ENCODE measurements around the gene STAB1. TPM values are rescaled to one million over a fixed set of nuclear protein-coding genes. Genes with fewer than 3 reads are reported as not detected.

Gene STAB1
- total RNA-seq, 1 donor from 2014 or later = 67.3 TPM

- H3K4me1 ChIP-seq (ENCODE audit: control insufficient read depth in 3 of 3, insufficient read depth in 3 of 3, low read length in 3 of 3) = peaks cover 3 to 10% (median 7%) of the 10 kb centered on the region in 3 donors
- peaks cover 32 to 44% (median 33%) of the 10 kb centered on the region in 3 donors for H3K36me3 ChIP-seq (ENCODE audit: control insufficient read depth in 3 of 3, insufficient read depth in 3 of 3, low read length in 3 of 3)
Measured at GRCh38 chr3:52461874-52462273, 33.3 kb upstream of the STAB1 start.

GRCh38 chr3:52463416-52463815 lies 31.7 kb upstream of the STAB1 start:
- no peaks in the 10 kb centered on the region for H3K27me3 ChIP-seq (ENCODE audit: control insufficient read depth in 3 of 3, insufficient read depth in 3 of 3, low read length in 3 of 3)
- no peak overlapping the region for H3K4me3 ChIP-seq (ENCODE audit: low read length in 3 of 3)
- peaks cover 5 to 9% (median 7%) of the 10 kb centered on the region in 3 donors for H3K4me1 ChIP-seq (ENCODE audit: control insufficient read depth in 3 of 3, insufficient read depth in 3 of 3, low read length in 3 of 3)
- H3K9ac ChIP-seq (ENCODE audit: low read depth in 1 of 3, low read length in 3 of 3) = no peak overlapping the region
- H3K9me3 ChIP-seq (ENCODE audit: control insufficient read depth in 3 of 3, low read length in 3 of 3) = no peaks in the 10 kb centered on the region
- peaks cover 27 to 36% (median 31%) of the 10 kb centered on the region in 3 donors for H3K36me3 ChIP-seq (ENCODE audit: control insufficient read depth in 3 of 3, insufficient read depth in 3 of 3, low read length in 3 of 3)
- H3K27ac ChIP-seq (ENCODE audit: low read depth, low read length) = no peak overlapping the region

More at GRCh38 chr3:52461874-52462273, 33.3 kb upstream of the STAB1 start:
- H3K27ac ChIP-seq (ENCODE audit: low read depth, low read length) = no peak overlapping the region
- H3K9me3 ChIP-seq (ENCODE audit: control insufficient read depth in 3 of 3, low read length in 3 of 3) = no peaks in the 10 kb centered on the region
- H3K9ac ChIP-seq (ENCODE audit: low read depth in 1 of 3, low read length in 3 of 3) = no peak overlapping the region
- no peak overlapping the region for H3K4me3 ChIP-seq (ENCODE audit: low read length in 3 of 3)
- no peaks in the 10 kb centered on the region for H3K27me3 ChIP-seq (ENCODE audit: control insufficient read depth in 3 of 3, insufficient read depth in 3 of 3, low read length in 3 of 3)

- H3K36me3 ChIP-seq (ENCODE audit: control insufficient read depth in 3 of 3, insufficient read depth in 3 of 3, low read length in 3 of 3) = peaks cover 25 to 34% (median 32%) of the 10 kb centered on the region in 3 donors
- H3K9me3 ChIP-seq (ENCODE audit: control insufficient read depth in 3 of 3, low read length in 3 of 3) = no peaks in the 10 kb centered on the region
- H3K9ac ChIP-seq (ENCODE audit: low read depth in 1 of 3, low read length in 3 of 3) = peak overlapping the region in 2 of 3 donors; percentile 33 to 72
- H3K27me3 ChIP-seq (ENCODE audit: control insufficient read depth in 3 of 3, insufficient read depth in 3 of 3, low read length in 3 of 3) = no peaks in the 10 kb centered on the region
- no peak overlapping the region for H3K27ac ChIP-seq (ENCODE audit: low read depth, low read length)
- H3K4me3 ChIP-seq (ENCODE audit: low read length in 3 of 3) = peak overlapping the region in 2 of 3 donors; percentile 9 to 29
- peaks cover 24 to 38% (median 36%) of the 10 kb centered on the region in 3 donors for H3K4me1 ChIP-seq (ENCODE audit: control insufficient read depth in 3 of 3, insufficient read depth in 3 of 3, low read length in 3 of 3)
Measured at GRCh38 chr3:52468336-52468735, 26.8 kb upstream of the STAB1 start.

- peaks cover 31 to 40% (median 39%) of the 10 kb centered on the region in 3 donors for H3K36me3 ChIP-seq (ENCODE audit: control insufficient read depth in 3 of 3, insufficient read depth in 3 of 3, low read length in 3 of 3)
Measured at GRCh38 chr3:52469001-52469400, 26.1 kb upstream of the STAB1 start.

GRCh38 chr3:52470920-52471319 lies 24.2 kb upstream of the STAB1 start:
- H3K27me3 ChIP-seq (ENCODE audit: control insufficient read depth in 3 of 3, insufficient read depth in 3 of 3, low read length in 3 of 3) = no peaks in the 10 kb centered on the region

More at GRCh38 chr3:52469001-52469400, 26.1 kb upstream of the STAB1 start:
- no peaks in the 10 kb centered on the region for H3K27me3 ChIP-seq (ENCODE audit: control insufficient read depth in 3 of 3, insufficient read depth in 3 of 3, low read length in 3 of 3)
- peak overlapping the region in 1 of 3 donors; percentile 72 for H3K9ac ChIP-seq (ENCODE audit: low read depth in 1 of 3, low read length in 3 of 3)
- H3K4me1 ChIP-seq (ENCODE audit: control insufficient read depth in 3 of 3, insufficient read depth in 3 of 3, low read length in 3 of 3) = peaks cover 24 to 38% (median 36%) of the 10 kb centered on the region in 3 donors
- no peak overlapping the region for H3K4me3 ChIP-seq (ENCODE audit: low read length in 3 of 3)
- H3K9me3 ChIP-seq (ENCODE audit: control insufficient read depth in 3 of 3, low read length in 3 of 3) = no peaks in the 10 kb centered on the region
- no peak overlapping the region for H3K27ac ChIP-seq (ENCODE audit: low read depth, low read length)

GRCh38 chr3:52471371-52472238 lies 23.5 kb upstream of the STAB1 start:
- H3K27ac ChIP-seq (ENCODE audit: low read depth, low read length) = peak overlapping the region; percentile 0
- H3K27me3 ChIP-seq (ENCODE audit: control insufficient read depth in 3 of 3, insufficient read depth in 3 of 3, low read length in 3 of 3) = no peaks in the 10 kb centered on the region
- H3K4me1 ChIP-seq (ENCODE audit: control insufficient read depth in 3 of 3, insufficient read depth in 3 of 3, low read length in 3 of 3) = peaks cover 24 to 36% (median 36%) of the 10 kb centered on the region in 3 donors
- peaks cover 49 to 54% (median 52%) of the 10 kb centered on the region in 3 donors for H3K36me3 ChIP-seq (ENCODE audit: control insufficient read depth in 3 of 3, insufficient read depth in 3 of 3, low read length in 3 of 3)
- H3K9me3 ChIP-seq (ENCODE audit: control insufficient read depth in 3 of 3, low read length in 3 of 3) = no peaks in the 10 kb centered on the region
- peak overlapping the region in 2 of 3 donors; percentile 13 to 25 for H3K4me3 ChIP-seq (ENCODE audit: low read length in 3 of 3)
- H3K9ac ChIP-seq (ENCODE audit: low read depth in 1 of 3, low read length in 3 of 3) = peak overlapping the region in 2 of 3 donors; percentile 43 to 69

More at GRCh38 chr3:52470920-52471319, 24.2 kb upstream of the STAB1 start:
- peaks cover 42 to 50% (median 48%) of the 10 kb centered on the region in 3 donors for H3K36me3 ChIP-seq (ENCODE audit: control insufficient read depth in 3 of 3, insufficient read depth in 3 of 3, low read length in 3 of 3)
- no peaks in the 10 kb centered on the region for H3K9me3 ChIP-seq (ENCODE audit: control insufficient read depth in 3 of 3, low read length in 3 of 3)
- H3K4me3 ChIP-seq (ENCODE audit: low read length in 3 of 3) = peak overlapping the region in 2 of 3 donors; percentile 6 to 25
- H3K27ac ChIP-seq (ENCODE audit: low read depth, low read length) = peak overlapping the region; percentile 0
- H3K9ac ChIP-seq (ENCODE audit: low read depth in 1 of 3, low read length in 3 of 3) = peak overlapping the region in 1 of 3 donors; percentile 69
- H3K4me1 ChIP-seq (ENCODE audit: control insufficient read depth in 3 of 3, insufficient read depth in 3 of 3, low read length in 3 of 3) = peaks cover 24 to 38% (median 36%) of the 10 kb centered on the region in 3 donors

- H3K4me1 ChIP-seq (ENCODE audit: control insufficient read depth in 3 of 3, insufficient read depth in 3 of 3, low read length in 3 of 3) = peaks cover 24 to 36% (median 35%) of the 10 kb centered on the region in 3 donors
- H3K4me3 ChIP-seq (ENCODE audit: low read length in 3 of 3) = no peak overlapping the region
- peak overlapping the region in 1 of 3 donors; percentile 69 for H3K9ac ChIP-seq (ENCODE audit: low read depth in 1 of 3, low read length in 3 of 3)
- H3K27ac ChIP-seq (ENCODE audit: low read depth, low read length) = peak overlapping the region; percentile 0
- H3K36me3 ChIP-seq (ENCODE audit: control insufficient read depth in 3 of 3, insufficient read depth in 3 of 3, low read length in 3 of 3) = peaks cover 54 to 60% (median 57%) of the 10 kb centered on the region in 3 donors
- no peaks in the 10 kb centered on the region for H3K27me3 ChIP-seq (ENCODE audit: control insufficient read depth in 3 of 3, insufficient read depth in 3 of 3, low read length in 3 of 3)
- no peaks in the 10 kb centered on the region for H3K9me3 ChIP-seq (ENCODE audit: control insufficient read depth in 3 of 3, low read length in 3 of 3)
Measured at GRCh38 chr3:52472239-52473000, 22.7 kb upstream of the STAB1 start.

GRCh38 chr3:52473026-52473425 lies 22.1 kb upstream of the STAB1 start:
- Histone ChIP-seq H3K9me3 (ENCODE audit: control insufficient read depth in 3 of 3, low read length in 3 of 3) (no peaks in the 10 kb centered on the region), H3K27me3 (ENCODE audit: control insufficient read depth in 3 of 3, insufficient read depth in 3 of 3, low read length in 3 of 3) (no peaks in the 10 kb centered on the region), H3K27ac (ENCODE audit: low read depth, low read length) (no peak overlapping the region), H3K9ac (ENCODE audit: low read depth in 1 of 3, low read length in 3 of 3) (peak overlapping the region in 2 of 3 donors; percentile 10 to 25), H3K36me3 (ENCODE audit: control insufficient read depth in 3 of 3, insufficient read depth in 3 of 3, low read length in 3 of 3) (peaks cover 60 to 66% (median 63%) of the 10 kb centered on the region in 3 donors), H3K4me1 (ENCODE audit: control insufficient read depth in 3 of 3, insufficient read depth in 3 of 3, low read length in 3 of 3) (peaks cover 23 to 35% (median 34%) of the 10 kb centered on the region in 3 donors), H3K4me3 (ENCODE audit: low read length in 3 of 3) (no peak overlapping the region)

GRCh38 chr3:52477076-52477795 lies 17.9 kb upstream of the STAB1 start:
- Histone ChIP-seq H3K9me3 (ENCODE audit: control insufficient read depth in 3 of 3, low read length in 3 of 3) (no peaks in the 10 kb centered on the region), H3K4me3 (ENCODE audit: low read length in 3 of 3) (no peak overlapping the region), H3K27me3 (ENCODE audit: control insufficient read depth in 3 of 3, insufficient read depth in 3 of 3, low read length in 3 of 3) (no peaks in the 10 kb centered on the region), H3K4me1 (ENCODE audit: control insufficient read depth in 3 of 3, insufficient read depth in 3 of 3, low read length in 3 of 3) (peaks cover 1 to 6% (median 4%) of the 10 kb centered on the region in 3 donors), H3K27ac (ENCODE audit: low read depth, low read length) (no peak overlapping the region), H3K9ac (ENCODE audit: low read depth in 1 of 3, low read length in 3 of 3) (peak overlapping the region in 1 of 3 donors; percentile 3), H3K36me3 (ENCODE audit: control insufficient read depth in 3 of 3, insufficient read depth in 3 of 3, low read length in 3 of 3) (peaks cover 87 to 97% (median 94%) of the 10 kb centered on the region in 3 donors)

All from skeletal muscle tissue (tissue), 4 donors.